Measurements from ENCODE around the gene PPP1R9B. TPM values are rescaled to one million over a fixed set of nuclear protein-coding genes. Genes with fewer than 3 reads are reported as not detected.

PPP1R9B gene, protein sequence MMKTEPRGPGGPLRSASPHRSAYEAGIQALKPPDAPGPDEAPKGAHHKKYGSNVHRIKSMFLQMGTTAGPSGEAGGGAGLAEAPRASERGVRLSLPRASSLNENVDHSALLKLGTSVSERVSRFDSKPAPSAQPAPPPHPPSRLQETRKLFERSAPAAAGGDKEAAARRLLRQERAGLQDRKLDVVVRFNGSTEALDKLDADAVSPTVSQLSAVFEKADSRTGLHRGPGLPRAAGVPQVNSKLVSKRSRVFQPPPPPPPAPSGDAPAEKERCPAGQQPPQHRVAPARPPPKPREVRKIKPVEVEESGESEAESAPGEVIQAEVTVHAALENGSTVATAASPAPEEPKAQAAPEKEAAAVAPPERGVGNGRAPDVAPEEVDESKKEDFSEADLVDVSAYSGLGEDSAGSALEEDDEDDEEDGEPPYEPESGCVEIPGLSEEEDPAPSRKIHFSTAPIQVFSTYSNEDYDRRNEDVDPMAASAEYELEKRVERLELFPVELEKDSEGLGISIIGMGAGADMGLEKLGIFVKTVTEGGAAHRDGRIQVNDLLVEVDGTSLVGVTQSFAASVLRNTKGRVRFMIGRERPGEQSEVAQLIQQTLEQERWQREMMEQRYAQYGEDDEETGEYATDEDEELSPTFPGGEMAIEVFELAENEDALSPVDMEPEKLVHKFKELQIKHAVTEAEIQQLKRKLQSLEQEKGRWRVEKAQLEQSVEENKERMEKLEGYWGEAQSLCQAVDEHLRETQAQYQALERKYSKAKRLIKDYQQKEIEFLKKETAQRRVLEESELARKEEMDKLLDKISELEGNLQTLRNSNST
- total RNA-seq, result 217 and 220 TPM in 2 replicates
- 143 TPM for total RNA-seq (2013)
- polyA plus RNA-seq, result 80.7 and 123 TPM in 2 replicates
- polyA minus RNA-seq, result 169 and 207 TPM in 2 replicates

DNA sequence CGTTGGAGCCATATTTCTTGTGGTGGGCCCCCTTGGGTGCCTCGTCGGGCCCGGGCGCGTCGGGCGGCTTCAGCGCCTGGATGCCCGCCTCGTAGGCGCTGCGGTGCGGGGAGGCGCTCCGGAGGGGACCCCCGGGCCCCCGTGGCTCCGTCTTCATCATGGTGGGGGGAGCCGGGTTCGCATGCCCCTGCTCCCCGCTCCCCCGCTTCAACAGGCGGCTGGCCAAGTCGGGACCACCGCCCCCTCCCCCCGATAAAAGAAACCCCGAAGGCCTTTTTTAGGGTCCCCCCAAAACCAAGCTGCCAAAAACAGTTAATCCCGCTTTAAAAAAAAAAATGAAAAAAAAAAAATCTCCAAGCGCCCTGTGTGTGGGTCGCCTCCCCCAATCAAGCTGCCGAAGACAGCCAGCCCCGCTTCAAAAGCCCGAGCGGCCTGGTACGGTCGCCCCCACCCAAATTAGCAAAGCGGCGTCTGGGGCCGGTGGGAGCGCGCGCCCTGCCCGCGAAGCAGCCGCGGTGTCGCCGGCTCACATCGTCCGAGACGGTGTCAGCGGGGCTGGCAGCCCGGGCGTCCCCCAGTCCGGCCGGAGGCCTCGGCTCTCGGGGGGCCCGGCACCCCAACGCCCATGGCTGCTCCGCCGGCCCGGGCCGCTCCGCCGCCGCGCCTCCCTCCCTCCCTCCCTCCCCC lies at the start of gene PPP1R9B:
PPP1R9B (minus strand) TSS at position 324 of the 687 bp plus-strand sequence; CDS start at position 160, 164 bp downstream.
- Histone ChIP-seq H3K27ac (ENCODE audit: low read length in 2 of 2) (peak within 1 kb of the TSS; percentile 82 to 94), H4K20me1 (ENCODE audit: control insufficient read depth, insufficient read depth, low read length, poor library complexity, severe bottlenecking) (peaks cover 46% of the 10 kb centered on the region), H3K36me3 (replicated peaks in 1 of 2; ENCODE audit: control extremely low read depth in 1 of 2, control insufficient read depth in 1 of 2, extremely low read depth in 1 of 2, insufficient read depth in 2 of 2, low read length in 1 of 2) (peaks cover 0 to 10% of the 10 kb centered on the region in 2 experiments), H3K4me3 (ENCODE audit: control extremely low read depth in 1 of 5, extremely low read depth in 1 of 5, insufficient read depth in 1 of 5, low read depth in 2 of 5, low read length in 4 of 5) (peak within 1 kb of the TSS; percentile 82 to 97 (median 90)), H3K4me1 (ENCODE audit: control insufficient read depth in 2 of 2, insufficient read depth in 2 of 2, low read length in 2 of 2) (peaks cover 25 to 54% of the 10 kb centered on the region in 2 donors), H3K9ac (ENCODE audit: low read length) (peak within 1 kb of the TSS; percentile 95), H3K4me2 (replicated peaks; ENCODE audit: low read depth, low read length, poor library complexity, severe bottlenecking) (peak within 1 kb of the TSS; percentile 92), H3K79me2 (ENCODE audit: control insufficient read depth, insufficient read depth, low read length) (peaks cover 53% of the 10 kb centered on the region), H3K9me3 (ENCODE audit: control extremely low read depth in 1 of 3, control insufficient read depth in 2 of 3, insufficient read depth in 1 of 3, low read length in 2 of 3) (no peaks in the 10 kb centered on the region), H2AFZ (ENCODE audit: insufficient read depth, low read depth, low read length, poor library complexity, severe bottlenecking) (peak within 1 kb of the TSS; percentile 70), H3K27me3 (replicated peaks in 1 of 4; ENCODE audit: control extremely low read depth in 1 of 4, control insufficient read depth in 3 of 4, insufficient read depth in 4 of 4, low read length in 3 of 4) (no peaks in the 10 kb centered on the region)
- DNase-seq (no peak), ATAC-seq (ENCODE audit: low read depth) (no peak)
- Mint-ChIP-seq H3K27me3 (no peaks in the 10 kb centered on the region), H3K4me1 (peaks cover 45% of the 10 kb centered on the region), H3K4me3 (peak within 1 kb of the TSS; percentile 100), H3K27ac (peak within 1 kb of the TSS; percentile 98), H3K9me3 (ENCODE audit: insufficient read depth) (no peaks in the 10 kb centered on the region)
- ChIA-PET POLR2A (interaction anchor here (0.7 to 3.8 kb wide), 2 partner anchors 11 to 23 kb away, joined by 3 to 22 read pairs; no protein-coding TSS in a partner anchor), CTCF (interaction anchor here (0.6 to 4.2 kb wide), 10 partner anchors 10 to 57 kb away, joined by 3 to 65 read pairs (median 8); partner anchors contain the start of gene PDK2)
- TF ChIP-seq EZH2 (IDR thresholded peaks at IDR 0.05; ENCODE audit: borderline replicate concordance, insufficient read depth, low read depth, low read length, poor library complexity, severe bottlenecking), result no peak
- intact Hi-C loops (cut with micrococcal nuclease), result loop anchor here (1.0 kb wide), 1 partner anchor 11 kb away; no protein-coding TSS in a partner anchor
- WGBS (ENCODE audit: insufficient coverage), result under 1% methylated on average over 67 of the region's 69 CpGs
